ENCODE measurements around the gene BLTP3B. TPM values are rescaled to one million over a fixed set of nuclear protein-coding genes. Genes with fewer than 3 reads are reported as not detected.
A peak's percentile ranks its signal among the peaks of the same experiment; 100 is the strongest.
"Not testable (repeated sequence)": the region's sequence is repeated elsewhere in the genome, so short reads cannot be mapped to it uniquely, and the experiment has no call there.

Gene BLTP3B
- total RNA-seq (ENCODE audit: low replicate concordance), result 12.0 and 19.5 TPM in 2 replicates
- long read RNA-seq, partial matches to known transcripts, result 16 of 24 reads
- long read RNA-seq, other reads (novel, unspliced or antisense), result 6 of 24 reads

GRCh38 chr12:100142851-100143559 is at the start of gene BLTP3B:
Gene BLTP3B, minus strand, starts transcription at chr12:100142874. Its CDS starts 239 bp downstream, at chr12:100142635.
- peak within 1 kb of the TSS; percentile 97 for H3K27ac Mint-ChIP-seq
- H3K4me3 Mint-ChIP-seq, result peak within 1 kb of the TSS; percentile 99
- DNase-seq (ENCODE audit: extremely low spot score, unreplicated experiment), result peak; percentile 90
- no peaks in the 10 kb centered on the region for H3K9me3 Mint-ChIP-seq
- no peaks in the 10 kb centered on the region for H3K27me3 Mint-ChIP-seq
- no peak for TF ChIP-seq CTCF (conservative IDR thresholded peaks at IDR 0.05)
- H3K36me3 Mint-ChIP-seq, result no peaks in the 10 kb centered on the region
- H3K4me1 Mint-ChIP-seq (ENCODE audit: unreplicated experiment), result peaks cover 20% of the 10 kb centered on the region

GRCh38 chr12:100189636-100190394 is 47.1 kb upstream of the BLTP3B start:
- Mint-ChIP-seq H3K9me3 (no peaks in the 10 kb centered on the region), H3K27me3 (no peaks in the 10 kb centered on the region), H3K4me3 (no peak overlapping the region), H3K27ac (no peak overlapping the region), H3K4me1 (ENCODE audit: unreplicated experiment) (peaks cover 7% of the 10 kb centered on the region), H3K36me3 (peaks cover 7% of the 10 kb centered on the region)
- TF ChIP-seq CTCF (conservative IDR thresholded peaks at IDR 0.05), result no peak
- peak; percentile 43 for DNase-seq (ENCODE audit: extremely low spot score, unreplicated experiment)

GRCh38 chr12:100188888-100189635 is 46.4 kb upstream of the BLTP3B start:
- H3K4me3 Mint-ChIP-seq; H3K4me1 Mint-ChIP-seq (ENCODE audit: unreplicated experiment); H3K27me3 Mint-ChIP-seq; H3K36me3 Mint-ChIP-seq; H3K27ac Mint-ChIP-seq; H3K9me3 Mint-ChIP-seq: not testable (repeated sequence)
- DNase-seq (ENCODE audit: extremely low spot score, unreplicated experiment), result peak; percentile 44

- no peak overlapping the region for H3K27ac Mint-ChIP-seq
- no peaks in the 10 kb centered on the region for H3K27me3 Mint-ChIP-seq
Observed at GRCh38 chr12:100187857-100188519, 45.3 kb upstream of the BLTP3B start.

GRCh38 chr12:100187068-100187467 is 44.4 kb upstream of the BLTP3B start:
- peaks cover 7% of the 10 kb centered on the region for H3K4me1 Mint-ChIP-seq (ENCODE audit: unreplicated experiment)
- H3K27me3 Mint-ChIP-seq, result no peaks in the 10 kb centered on the region
- TF ChIP-seq CTCF (conservative IDR thresholded peaks at IDR 0.05), result no peak
- H3K27ac Mint-ChIP-seq, result no peak overlapping the region
- H3K36me3 Mint-ChIP-seq, result peaks cover 3% of the 10 kb centered on the region
- H3K9me3 Mint-ChIP-seq, result no peaks in the 10 kb centered on the region
- no peak overlapping the region for H3K4me3 Mint-ChIP-seq
- DNase-seq (ENCODE audit: extremely low spot score, unreplicated experiment), result peak; percentile 22

More at GRCh38 chr12:100187857-100188519, 45.3 kb upstream of the BLTP3B start:
- no peak overlapping the region for H3K4me3 Mint-ChIP-seq
- no peak for TF ChIP-seq CTCF (conservative IDR thresholded peaks at IDR 0.05)
- H3K9me3 Mint-ChIP-seq, result no peaks in the 10 kb centered on the region
- peaks cover 3% of the 10 kb centered on the region for H3K36me3 Mint-ChIP-seq
- peak; percentile 40 for DNase-seq (ENCODE audit: extremely low spot score, unreplicated experiment)
- H3K4me1 Mint-ChIP-seq (ENCODE audit: unreplicated experiment), result peaks cover 7% of the 10 kb centered on the region

All from type B pancreatic cell (in vitro differentiated cells).